Measurements from ENCODE around the gene RPH3AL.
"Not testable (repeated sequence)": the region's sequence is repeated elsewhere in the genome, so short reads cannot be mapped to it uniquely, and the experiment has no call there.

Gene RPH3AL

GRCh38 chr17:234163-234993 is 118.2 kb downstream of the RPH3AL start:
- DNase-seq = not testable (repeated sequence)

GRCh38 chr17:233473-233941 is 119.1 kb downstream of the RPH3AL start:
- no peak for DNase-seq

GRCh38 chr17:231966-232807 is 120.4 kb downstream of the RPH3AL start:
- no peak for DNase-seq

GRCh38 chr17:231191-231965 is 121.2 kb downstream of the RPH3AL start:
- no peak for DNase-seq

- DNase-seq = no peak
Observed at GRCh38 chr17:230395-230770, 122.2 kb downstream of the RPH3AL start.

- no peak for DNase-seq
Observed at GRCh38 chr17:229709-230394, 122.8 kb downstream of the RPH3AL start.

- DNase-seq = no peak
Observed at GRCh38 chr17:228951-229708, 123.5 kb downstream of the RPH3AL start.

- no peak for DNase-seq
Observed at GRCh38 chr17:227946-228615, 124.5 kb downstream of the RPH3AL start.

- DNase-seq = no peak
Observed at GRCh38 chr17:227078-227945, 125.3 kb downstream of the RPH3AL start.

GRCh38 chr17:226108-227077 is 126.2 kb downstream of the RPH3AL start:
- no peak for DNase-seq

- DNase-seq = no peak
Observed at GRCh38 chr17:225551-225950, 127.1 kb downstream of the RPH3AL start.

- not testable (repeated sequence) for DNase-seq
Observed at GRCh38 chr17:224576-224975, 128.0 kb downstream of the RPH3AL start.

GRCh38 chr17:223723-224471 is 128.7 kb downstream of the RPH3AL start:
- no peak for DNase-seq

GRCh38 chr17:222172-222571 is 130.4 kb downstream of the RPH3AL start:
- DNase-seq = no peak

- no peak for DNase-seq
Observed at GRCh38 chr17:219696-220095, 132.9 kb downstream of the RPH3AL start.

GRCh38 chr17:218432-219110 is 134.0 kb downstream of the RPH3AL start:
- no peak for DNase-seq

GRCh38 chr17:216625-217024 is 136.0 kb downstream of the RPH3AL start:
- DNase-seq = no peak
